ENCODE data around the gene NEDD9. TPM values are rescaled to one million over a fixed set of nuclear protein-coding genes. Genes with fewer than 3 reads are reported as not detected.

Gene NEDD9
- total RNA-seq, 2 donors from 2014 or later: 36.9 to 39.4 TPM

DNA sequence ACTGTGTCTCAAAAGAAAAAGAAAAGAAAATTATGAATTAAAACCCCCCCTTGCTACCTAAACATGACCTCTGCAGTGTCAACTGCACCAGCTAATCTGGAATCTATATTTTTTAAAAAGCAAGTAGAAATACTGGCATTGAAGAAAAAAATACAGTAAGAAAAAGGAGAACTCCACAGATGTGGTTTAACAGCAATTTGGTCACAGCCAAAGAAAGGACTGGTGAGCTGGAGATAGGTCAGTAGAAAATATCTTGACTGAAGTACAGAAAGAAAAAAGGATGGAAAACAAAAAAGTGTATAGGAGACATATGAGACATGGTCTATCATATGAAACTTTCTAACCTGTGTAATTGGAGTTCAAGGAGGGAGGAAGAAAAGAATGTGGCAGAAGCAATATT is 76.9 kb downstream of the NEDD9 start:
- H3K4me3 Mint-ChIP-seq: no peak overlapping the region

GRCh38 chr6:11153447-11153846 is 79.0 kb downstream of the NEDD9 start:
- peaks cover 7% of the 10 kb centered on the region for H3K4me1 Mint-ChIP-seq
- H3K27me3 Mint-ChIP-seq: peaks cover 7% of the 10 kb centered on the region
- no peaks in the 10 kb centered on the region for H3K36me3 Mint-ChIP-seq (ENCODE audit: low read depth)
- H3K27ac Mint-ChIP-seq: peak overlapping the region; percentile 26
- peak overlapping the region; percentile 76 for H3K4me3 Mint-ChIP-seq
- no peaks in the 10 kb centered on the region for H3K9me3 Mint-ChIP-seq
- peak; percentile 21 for ATAC-seq (replicated peaks)

More for the DNA sequence above, 76.9 kb downstream of the NEDD9 start:
- Mint-ChIP-seq H3K27me3 (peaks cover 7% of the 10 kb centered on the region), H3K4me1 (peaks cover 7% of the 10 kb centered on the region), H3K27ac (no peak overlapping the region), H3K36me3 (ENCODE audit: low read depth) (no peaks in the 10 kb centered on the region), H3K9me3 (no peaks in the 10 kb centered on the region)
- ATAC-seq (replicated peaks): no peak

DNA sequence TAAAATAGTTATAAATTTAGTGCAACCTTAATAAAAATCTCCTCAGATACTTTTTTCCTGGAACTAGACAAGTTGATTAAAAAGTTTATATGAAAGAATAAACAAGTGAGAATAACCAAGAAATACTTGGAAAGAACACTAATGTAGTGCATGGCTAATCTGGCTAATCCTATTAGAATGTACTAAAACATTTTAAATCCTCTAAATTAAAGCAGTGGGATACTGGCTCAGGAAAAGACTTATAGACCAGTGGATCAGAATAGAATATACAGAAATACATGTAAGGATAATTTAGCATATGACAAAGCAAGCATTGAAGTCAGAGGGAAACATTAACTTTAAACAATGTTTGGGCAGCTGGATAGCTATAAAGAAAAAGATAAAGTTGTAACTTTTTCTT is 79.9 kb downstream of the NEDD9 start:
- Mint-ChIP-seq H3K9me3 (no peaks in the 10 kb centered on the region), H3K4me1 (peaks cover 7% of the 10 kb centered on the region), H3K36me3 (ENCODE audit: low read depth) (no peaks in the 10 kb centered on the region), H3K27me3 (peaks cover 7% of the 10 kb centered on the region), H3K4me3 (no peak overlapping the region), H3K27ac (no peak overlapping the region)
- ATAC-seq (replicated peaks): no peak

DNA sequence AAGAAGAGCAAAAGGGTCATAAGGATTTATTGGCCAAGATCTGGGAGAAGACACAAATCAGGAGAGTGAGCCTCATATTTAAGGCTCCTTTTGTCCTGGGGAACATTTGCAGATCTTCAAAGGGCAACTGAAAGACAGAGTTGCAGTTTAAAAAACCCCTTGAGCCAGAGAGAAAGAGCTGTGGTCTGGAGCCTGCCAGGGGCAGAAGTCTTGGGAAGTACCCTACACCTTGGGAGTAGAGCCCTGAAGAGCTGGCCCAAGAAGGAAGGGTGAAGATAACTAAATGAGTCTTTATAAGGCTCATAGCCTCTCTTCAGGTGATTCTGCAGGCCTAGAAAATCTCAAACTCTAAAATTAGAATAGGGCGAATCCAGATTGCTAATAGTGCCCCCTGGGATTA is 81.0 kb downstream of the NEDD9 start:
- Mint-ChIP-seq H3K36me3 (ENCODE audit: low read depth) (no peaks in the 10 kb centered on the region), H3K9me3 (no peaks in the 10 kb centered on the region), H3K27me3 (peaks cover 7% of the 10 kb centered on the region), H3K4me3 (no peak overlapping the region), H3K27ac (no peak overlapping the region), H3K4me1 (peaks cover 7% of the 10 kb centered on the region)
- no peak for ATAC-seq (replicated peaks)

GRCh38 chr6:11149551-11149950 is 82.9 kb downstream of the NEDD9 start:
- peaks cover 7% of the 10 kb centered on the region for H3K4me1 Mint-ChIP-seq
- ATAC-seq (replicated peaks): no peak
- H3K4me3 Mint-ChIP-seq: no peak overlapping the region
- H3K36me3 Mint-ChIP-seq (ENCODE audit: low read depth): no peaks in the 10 kb centered on the region
- no peak overlapping the region for H3K27ac Mint-ChIP-seq
- H3K27me3 Mint-ChIP-seq: peaks cover 4% of the 10 kb centered on the region
- H3K9me3 Mint-ChIP-seq: no peaks in the 10 kb centered on the region

DNA sequence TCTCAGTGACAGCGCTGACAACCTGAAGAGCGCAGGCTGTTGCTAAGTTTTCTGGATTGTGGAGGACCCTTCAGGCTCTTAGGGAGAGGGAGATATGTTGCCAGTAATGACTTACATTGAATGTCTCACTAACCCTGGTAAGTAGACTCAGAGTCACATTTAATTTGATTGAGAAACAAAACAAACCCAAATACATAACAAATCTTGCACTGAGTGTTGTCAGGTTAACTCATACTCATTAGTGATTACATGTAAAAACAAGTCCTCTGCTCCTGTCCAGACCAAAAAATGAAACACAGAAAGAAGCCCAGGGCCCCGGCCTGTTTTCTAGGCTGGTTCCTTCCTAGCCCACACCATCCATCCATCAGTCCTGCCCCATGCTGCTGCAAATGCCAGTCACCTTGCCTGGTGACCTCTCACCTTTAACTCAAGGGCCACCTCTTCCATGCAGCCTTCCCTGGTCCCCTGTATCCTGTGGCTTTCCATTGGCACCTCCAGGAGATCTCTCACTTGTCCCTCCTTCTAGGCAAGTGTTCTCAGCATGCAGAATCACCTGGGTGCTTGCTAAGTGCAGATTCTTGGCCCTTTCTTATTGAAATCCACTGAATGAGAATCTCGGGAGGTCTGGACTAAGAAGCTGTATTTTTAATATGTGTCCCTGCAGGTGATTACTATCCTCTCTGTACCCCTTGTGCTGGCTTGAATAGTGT is 86.2 kb downstream of the NEDD9 start:
- H3K36me3 Mint-ChIP-seq (ENCODE audit: low read depth): no peaks in the 10 kb centered on the region
- no peaks in the 10 kb centered on the region for H3K27me3 Mint-ChIP-seq
- H3K4me1 Mint-ChIP-seq: no peaks in the 10 kb centered on the region
- H3K4me3 Mint-ChIP-seq: no peak overlapping the region
- H3K27ac Mint-ChIP-seq: peak overlapping the region; percentile 31
- H3K9me3 Mint-ChIP-seq: no peaks in the 10 kb centered on the region
- ATAC-seq (replicated peaks): no peak

DNA sequence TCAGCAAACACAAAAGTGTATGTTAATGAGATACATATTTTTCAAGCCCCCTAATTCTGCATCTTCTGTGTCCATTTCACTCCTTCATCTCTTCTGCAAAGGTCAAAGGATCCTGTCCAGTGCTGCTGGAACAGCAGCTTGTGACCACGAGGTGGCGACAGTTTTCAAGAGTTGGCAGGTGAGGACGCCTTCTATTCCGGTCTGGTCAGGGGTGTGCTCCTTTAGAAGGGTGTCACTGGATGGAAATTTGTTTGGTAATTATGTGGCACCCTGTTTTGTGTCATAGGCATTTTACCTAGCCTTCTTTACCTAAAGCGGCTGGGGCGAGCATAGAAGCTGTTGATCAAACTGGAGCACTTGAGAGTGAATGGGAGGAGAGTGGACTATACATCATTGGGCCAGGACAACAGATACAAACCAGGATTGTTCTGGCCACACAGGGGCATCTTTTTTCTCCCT is 88.0 kb downstream of the NEDD9 start:
- H3K27me3 Mint-ChIP-seq: no peaks in the 10 kb centered on the region
- H3K4me1 Mint-ChIP-seq: peaks cover 6% of the 10 kb centered on the region
- H3K9me3 Mint-ChIP-seq: no peaks in the 10 kb centered on the region
- H3K27ac Mint-ChIP-seq: no peak overlapping the region
- H3K4me3 Mint-ChIP-seq: no peak overlapping the region
- peak; percentile 95 for ATAC-seq (replicated peaks)
- no peaks in the 10 kb centered on the region for H3K36me3 Mint-ChIP-seq (ENCODE audit: low read depth)

DNA sequence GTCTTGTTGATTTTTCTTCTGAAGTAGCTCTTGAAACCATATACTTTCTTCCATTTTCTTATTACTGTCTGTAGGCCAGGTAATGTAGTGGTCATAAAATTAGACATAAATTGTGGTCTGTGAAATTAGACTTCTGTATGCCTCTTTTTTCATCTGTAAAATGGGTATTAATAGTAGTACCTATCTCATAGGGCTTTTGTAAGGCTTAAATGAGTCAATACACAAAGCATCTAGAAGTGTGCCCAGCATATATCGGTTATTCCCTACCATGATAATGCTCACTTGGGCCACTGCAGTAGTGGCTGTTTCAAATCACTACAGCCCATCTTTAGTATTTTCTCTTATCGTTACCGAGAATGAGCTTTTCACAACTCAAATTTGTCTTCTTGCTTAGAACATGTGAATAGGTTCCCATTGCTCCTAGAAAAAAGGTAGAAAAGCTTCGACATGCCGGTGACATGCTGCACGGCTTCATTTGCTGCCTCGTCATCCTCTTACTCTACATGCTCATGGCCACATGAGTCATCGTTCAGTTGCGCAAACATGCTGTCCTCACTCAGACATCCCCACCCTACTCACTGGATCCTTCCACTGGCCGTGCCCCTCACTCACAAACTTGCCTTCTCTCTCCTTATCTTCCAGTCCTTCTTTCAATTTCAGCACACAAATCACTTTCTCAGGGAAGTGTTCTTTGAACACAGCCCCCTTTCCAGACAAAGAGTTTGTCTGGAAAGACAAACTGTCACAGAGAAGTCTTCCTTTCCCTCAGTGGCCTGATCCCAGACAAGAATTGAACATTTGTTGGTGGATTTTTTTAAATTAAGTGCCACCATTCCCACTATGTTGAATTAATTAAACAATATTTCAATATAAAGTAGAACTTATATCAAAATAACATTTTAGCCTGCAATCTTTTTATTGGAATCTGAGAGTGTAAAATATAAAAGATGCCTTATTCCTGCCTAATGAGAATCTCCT is 88.8 kb downstream of the NEDD9 start:
- peak; percentile 27 for ATAC-seq (replicated peaks)
- Mint-ChIP-seq H3K27ac (no peak overlapping the region), H3K36me3 (ENCODE audit: low read depth) (no peaks in the 10 kb centered on the region), H3K4me1 (peaks cover 12% of the 10 kb centered on the region), H3K27me3 (no peaks in the 10 kb centered on the region), H3K9me3 (no peaks in the 10 kb centered on the region), H3K4me3 (no peak overlapping the region)

DNA sequence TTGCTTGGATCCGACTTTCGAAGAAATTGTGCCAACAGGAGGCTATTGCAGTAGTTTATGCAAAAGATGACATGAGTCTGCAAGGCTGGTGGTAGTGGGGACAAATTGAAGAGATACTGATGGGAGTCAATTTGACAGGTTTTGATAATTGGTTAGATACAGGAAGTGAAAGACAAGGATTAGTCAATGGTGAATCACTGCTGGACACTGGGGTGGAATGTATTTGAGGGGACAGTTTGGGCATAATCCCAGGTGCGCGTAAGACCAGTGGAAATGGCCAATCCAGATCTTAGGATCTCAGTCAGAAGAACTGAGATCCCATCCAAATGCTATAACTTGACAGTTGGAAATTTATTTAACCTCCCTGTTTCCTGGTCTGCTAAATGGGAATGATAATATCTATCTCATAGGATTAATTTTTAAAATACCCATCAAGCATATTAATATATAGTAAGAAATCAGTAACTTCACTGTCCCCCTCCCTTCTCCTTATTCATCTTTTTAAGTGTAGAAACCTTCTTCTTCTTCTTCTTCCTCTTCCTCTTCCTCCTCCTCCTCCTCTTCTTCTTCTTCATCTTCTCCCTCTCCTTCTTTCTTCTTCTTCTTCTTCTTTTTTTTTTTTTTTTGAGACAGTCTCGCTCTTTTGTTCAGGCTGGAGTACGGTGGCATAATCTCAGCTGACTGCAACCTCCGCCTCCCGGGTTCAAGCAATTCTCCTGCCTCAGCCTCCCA is 90.0 kb downstream of the NEDD9 start:
- Mint-ChIP-seq H3K27ac (no peak overlapping the region), H3K36me3 (ENCODE audit: low read depth) (no peaks in the 10 kb centered on the region), H3K9me3 (no peaks in the 10 kb centered on the region), H3K4me3 (no peak overlapping the region), H3K27me3 (no peaks in the 10 kb centered on the region), H3K4me1 (peaks cover 12% of the 10 kb centered on the region)
- no peak for ATAC-seq (replicated peaks)

DNA sequence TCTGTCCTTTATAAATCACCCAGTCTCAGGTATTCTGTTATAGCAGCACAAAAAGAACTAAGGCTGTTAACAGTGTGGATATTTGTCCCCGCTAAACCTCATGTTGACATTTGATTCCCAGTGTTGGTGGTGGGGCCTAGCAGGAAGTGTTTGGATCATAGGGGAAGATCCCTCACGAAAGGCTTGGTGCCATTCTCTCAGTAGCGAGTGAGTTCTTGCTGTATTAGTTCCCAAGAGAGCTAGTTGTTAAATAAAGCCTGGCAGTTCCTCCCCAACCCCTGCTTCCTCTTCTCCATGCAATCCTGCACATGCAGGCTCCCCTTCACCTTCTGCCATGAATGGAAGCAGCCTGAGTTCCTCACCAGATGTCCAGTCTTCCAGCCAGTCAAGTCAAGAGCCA is 91.2 kb downstream of the NEDD9 start:
- H3K4me3 Mint-ChIP-seq: no peak overlapping the region
- H3K27me3 Mint-ChIP-seq: no peaks in the 10 kb centered on the region
- ATAC-seq (replicated peaks): no peak
- no peaks in the 10 kb centered on the region for H3K36me3 Mint-ChIP-seq (ENCODE audit: low read depth)
- no peaks in the 10 kb centered on the region for H3K9me3 Mint-ChIP-seq
- H3K27ac Mint-ChIP-seq: no peak overlapping the region
- H3K4me1 Mint-ChIP-seq: peaks cover 12% of the 10 kb centered on the region

DNA sequence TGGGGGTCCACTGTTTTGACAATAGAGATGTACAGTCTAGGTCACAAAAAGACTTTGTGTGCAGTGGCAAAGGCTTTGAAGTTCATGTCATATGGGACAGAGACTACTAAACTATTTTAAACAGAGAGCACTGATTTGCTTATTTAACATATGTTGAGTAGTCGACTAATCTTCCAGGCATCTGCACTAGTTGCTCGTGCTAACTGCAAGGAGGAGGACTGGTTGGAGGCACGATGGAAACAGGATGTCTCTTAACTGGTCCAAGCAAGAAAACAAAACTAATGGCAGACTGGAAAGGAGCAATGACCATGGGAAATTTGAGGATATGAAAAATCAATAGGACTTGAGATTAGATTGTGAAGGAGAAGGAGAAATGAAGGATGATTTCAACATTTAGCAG is 92.4 kb downstream of the NEDD9 start:
- Mint-ChIP-seq H3K36me3 (ENCODE audit: low read depth) (peaks cover 8% of the 10 kb centered on the region), H3K4me1 (peaks cover 12% of the 10 kb centered on the region), H3K27me3 (no peaks in the 10 kb centered on the region), H3K9me3 (no peaks in the 10 kb centered on the region), H3K4me3 (no peak overlapping the region), H3K27ac (no peak overlapping the region)
- no peak for ATAC-seq (replicated peaks)

DNA sequence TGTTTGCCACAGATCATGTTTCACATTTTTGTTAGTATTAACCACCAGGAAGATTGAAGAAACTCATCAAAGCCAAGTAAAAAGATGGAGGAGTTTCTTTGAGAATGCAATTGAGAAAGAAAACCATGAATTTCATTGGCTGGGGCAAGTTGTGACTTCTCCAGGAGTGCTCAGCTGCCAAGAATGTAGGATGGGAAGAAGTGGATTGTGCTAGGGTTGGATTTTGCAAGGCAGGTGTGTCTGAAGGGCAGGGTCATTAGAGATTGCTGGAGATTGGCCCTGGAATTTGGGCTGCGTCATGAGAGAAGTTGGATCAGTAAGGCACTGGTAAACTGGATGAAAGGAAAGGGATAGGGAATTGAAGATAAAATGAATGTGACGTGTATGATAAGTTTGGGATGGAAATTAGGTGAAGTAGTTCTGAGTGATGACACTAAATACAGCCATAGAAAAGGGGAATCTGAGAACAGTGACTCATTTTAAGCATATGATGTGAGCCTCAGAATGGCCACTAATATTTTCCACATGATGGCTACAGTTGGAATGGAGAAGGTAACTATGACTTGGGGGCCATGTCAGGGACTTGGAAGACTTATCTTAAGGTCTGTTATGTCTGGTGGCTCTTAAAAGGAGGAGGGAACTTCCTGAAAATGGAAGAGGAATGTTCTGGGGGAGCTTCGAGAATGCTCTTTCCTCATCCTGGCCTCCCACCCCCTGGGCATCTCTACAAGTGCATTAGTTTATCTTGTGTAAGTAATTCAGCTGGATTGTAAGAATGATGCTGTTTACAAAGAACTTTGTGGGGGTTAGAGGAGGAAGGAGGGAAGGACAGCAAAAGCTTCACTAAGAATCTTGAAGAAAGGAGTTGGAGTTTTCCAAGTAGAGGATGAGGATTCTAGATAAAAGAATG is 93.2 kb downstream of the NEDD9 start:
- Mint-ChIP-seq H3K27me3 (no peaks in the 10 kb centered on the region), H3K36me3 (ENCODE audit: low read depth) (peaks cover 15% of the 10 kb centered on the region), H3K4me3 (no peak overlapping the region), H3K27ac (peak overlapping the region; percentile 64), H3K9me3 (no peaks in the 10 kb centered on the region), H3K4me1 (peaks cover 12% of the 10 kb centered on the region)
- peak; percentile 87 for ATAC-seq (replicated peaks)

- no peak overlapping the region for H3K27ac Mint-ChIP-seq
- H3K36me3 Mint-ChIP-seq (ENCODE audit: low read depth): peaks cover 19% of the 10 kb centered on the region
- H3K9me3 Mint-ChIP-seq: no peaks in the 10 kb centered on the region
- no peak overlapping the region for H3K4me3 Mint-ChIP-seq
- H3K4me1 Mint-ChIP-seq: peaks cover 12% of the 10 kb centered on the region
- H3K27me3 Mint-ChIP-seq: no peaks in the 10 kb centered on the region
- ATAC-seq (replicated peaks): no peak
Observed at GRCh38 chr6:11136809-11137208, 95.7 kb downstream of the NEDD9 start.
